Left lung (tissue), 10 donors: ENCODE results near the gene CREB3L2. TPM values are rescaled to one million over a fixed set of nuclear protein-coding genes. Genes with fewer than 3 reads are reported as not detected.
"Not testable (repeated sequence)": the region's sequence is repeated elsewhere in the genome, so short reads cannot be mapped to it uniquely, and the experiment has no call there.

ENCODE experiments used
- ATAC-seq: fragments of 200-7000 bp; cut with Tn5 transposase; one replicate; pipeline ENCODE4 v1.9.1; 2020; ENCODE audit warnings: moderate library complexity
- DNase-seq, 4 donors: peaks; one replicate each; pipeline ENCODE4 v3.0.0-alpha.2; 2013 to 2020
- H3K27ac ChIP-seq, 2 donors: fragments of 200-600 bp; sonication (generic) in 1 of 2; one replicate each; pipeline versions ENCODE4 v1.5.0 to v1.8.0; 2020 to 2021
- H3K27me3 ChIP-seq, 2 donors: fragments of 200-600 bp; sonication (generic) in 1 of 2; one replicate each; pipeline versions ENCODE4 v1.5.0 to v1.8.0; 2020 to 2021
- H3K36me3 ChIP-seq, 2 donors: fragments of 200-600 bp; sonication (generic) in 1 of 2; one replicate each; pipeline versions ENCODE4 v1.5.0 to v1.8.0; 2020 to 2021
- H3K4me1 ChIP-seq, 2 donors: fragments of 200-600 bp; one replicate each; pipeline ENCODE4 v1.8.0; 2021
- H3K4me3 ChIP-seq, 2 donors: fragments of 200-600 bp; sonication (generic) in 1 of 2; one replicate each; pipeline versions ENCODE4 v1.5.0 to v1.8.0; 2020 to 2021; ENCODE audit warnings: mild to moderate bottlenecking in 1 of 2
- H3K9me3 ChIP-seq, 2 donors: fragments of 200-600 bp; sonication (generic) in 1 of 2; one replicate each; pipeline versions ENCODE4 v1.5.0 to v1.8.0; 2020 to 2021
- CTCF ChIP-seq, 2 donors: fragments of 200-600 bp; sonication (generic) in 1 of 2; IDR thresholded peaks; one replicate each; pipeline versions ENCODE4 v1.5.0 to v1.8.0; 2021; ENCODE audit warnings: antibody characterized with exemption in 2 of 2
- intact Hi-C, 2 donors: fragments of 100-400 bp; cut with DNase I; formaldehyde crosslinking; loops; one replicate each; pipeline versions ENCODE4 v1.11.2 to v1.14.2; 2022
- polyA plus RNA-seq, 6 donors: library from polyadenylated mRNA; unstranded; fragments of 120-200 nt; gene quantifications; one replicate each; pipeline ENCODE4 v1.2.1, GENCODE V29; 2013; ENCODE audit not compliant: insufficient read length in 6 of 6
- total RNA-seq, 2 donors: library from RNA; stranded (reverse); fragmentation: NEBNext Ultra II Directional; extraction: Animal tissue kit (Norgen Biotek cat#: 25700); gene quantifications; one replicate each; pipeline ENCODE4 v1.2.1, GENCODE V29; 2021
- donor health status: DM: no; HTN: yes; CAD: no.
- donor health status: DM: no; HTN: no; CAD: no.

Gene CREB3L2
- total and polyA plus RNA-seq, 8 donors: 49.9 to 62.7 (median 58.9) TPM

DNA sequence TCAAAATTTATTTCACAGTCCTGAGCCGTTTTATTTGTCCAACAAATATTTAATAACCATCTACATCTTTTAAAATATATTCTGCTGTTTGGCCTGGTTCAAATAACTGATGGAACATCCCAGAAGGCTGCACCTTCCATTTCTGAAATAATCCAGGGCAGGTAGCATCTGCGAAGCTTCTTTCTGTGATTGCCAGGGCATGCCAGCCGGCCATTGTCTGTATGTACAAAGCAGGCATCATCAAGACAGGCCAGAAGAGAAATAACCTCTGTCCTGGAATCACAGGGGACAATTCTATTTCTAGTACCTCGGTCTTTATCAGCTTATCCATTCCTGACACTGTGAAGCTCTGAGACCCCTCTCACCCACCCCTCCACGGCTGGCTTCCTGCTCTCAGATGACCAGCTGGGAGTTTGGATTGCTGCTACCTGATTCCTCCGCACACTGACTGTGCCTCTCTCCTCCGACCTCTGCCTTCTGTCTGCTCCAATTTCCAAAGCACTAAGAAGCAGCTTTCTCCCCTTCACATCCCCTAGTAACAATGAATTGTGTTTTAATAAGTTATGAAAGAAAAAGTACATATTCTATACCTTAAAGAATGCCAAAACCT is 163.1 kb downstream of the CREB3L2 start:
- DNase-seq: no peak
- intact Hi-C loops: no loop called here
- no peak for TF ChIP-seq CTCF (IDR thresholded peaks at IDR 0.05)

DNA sequence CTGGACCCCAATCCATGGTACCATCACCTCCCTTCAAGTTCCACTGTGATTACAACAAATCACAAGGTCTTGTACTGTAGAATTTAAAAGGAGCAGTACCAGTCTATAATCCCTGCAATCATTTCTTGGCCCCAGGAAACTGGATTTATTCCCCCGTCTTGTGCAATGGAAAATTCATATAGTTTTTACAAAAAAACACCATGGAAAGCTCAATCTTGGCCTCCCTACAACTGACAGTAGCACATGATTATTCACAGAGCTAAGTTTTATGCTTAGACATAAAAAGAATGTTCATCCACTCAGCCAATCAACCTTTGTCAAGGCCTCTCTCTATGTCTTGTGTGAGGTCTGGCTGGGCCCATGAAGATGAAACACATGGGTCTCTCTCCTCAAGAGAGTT is 165.3 kb downstream of the CREB3L2 start:
- intact Hi-C loops: no loop called here
- DNase-seq: no peak
- ATAC-seq: no peak
- no peaks in the 10 kb centered on the region for H3K36me3 ChIP-seq
- H3K27me3 ChIP-seq: no peaks in the 10 kb centered on the region
- no peak overlapping the region for H3K4me3 ChIP-seq
- TF ChIP-seq CTCF (IDR thresholded peaks at IDR 0.05): no peak
- H3K9me3 ChIP-seq: peaks cover 0 to 25% of the 10 kb centered on the region in 2 donors
- no peaks in the 10 kb centered on the region for H3K4me1 ChIP-seq
- H3K27ac ChIP-seq: no peak overlapping the region

More for the DNA sequence above, 163.1 kb downstream of the CREB3L2 start:
- no peak overlapping the region for H3K4me3 ChIP-seq
- H3K27ac ChIP-seq: no peak overlapping the region
- ATAC-seq: no peak
- H3K36me3 ChIP-seq: no peaks in the 10 kb centered on the region
- peaks cover 0 to 13% of the 10 kb centered on the region in 2 donors for H3K27me3 ChIP-seq
- no peaks in the 10 kb centered on the region for H3K4me1 ChIP-seq
- H3K9me3 ChIP-seq: peaks cover 0 to 2% of the 10 kb centered on the region in 2 donors

GRCh38 chr7:137836113-137836509 is 165.8 kb downstream of the CREB3L2 start:
- TF ChIP-seq CTCF (IDR thresholded peaks at IDR 0.05): no peak
- peaks cover 0 to 25% of the 10 kb centered on the region in 2 donors for H3K9me3 ChIP-seq
- no peak overlapping the region for H3K4me3 ChIP-seq
- H3K36me3 ChIP-seq: no peaks in the 10 kb centered on the region
- no peaks in the 10 kb centered on the region for H3K27me3 ChIP-seq
- DNase-seq (no peak), ATAC-seq (no peak)
- no peak overlapping the region for H3K27ac ChIP-seq
- intact Hi-C loops: no loop called here
- no peaks in the 10 kb centered on the region for H3K4me1 ChIP-seq

- no peak overlapping the region for H3K27ac ChIP-seq
- DNase-seq (no peak), ATAC-seq (no peak)
- intact Hi-C loops: no loop called here
- TF ChIP-seq CTCF (IDR thresholded peaks at IDR 0.05): no peak
- H3K36me3 ChIP-seq: no peaks in the 10 kb centered on the region
- no peaks in the 10 kb centered on the region for H3K4me1 ChIP-seq
- no peaks in the 10 kb centered on the region for H3K27me3 ChIP-seq
- H3K4me3 ChIP-seq: no peak overlapping the region
- peaks cover 0 to 25% of the 10 kb centered on the region in 2 donors for H3K9me3 ChIP-seq
Measured at GRCh38 chr7:137835486-137836112, 166.3 kb downstream of the CREB3L2 start.

GRCh38 chr7:137834552-137834951 is 167.3 kb downstream of the CREB3L2 start:
- DNase-seq: no peak
- Histone ChIP-seq H3K4me1 (no peaks in the 10 kb centered on the region), H3K27ac (no peak overlapping the region), H3K36me3 (no peaks in the 10 kb centered on the region), H3K9me3 (peaks cover 0 to 25% of the 10 kb centered on the region in 2 donors), H3K4me3 (no peak overlapping the region), H3K27me3 (no peaks in the 10 kb centered on the region)
- intact Hi-C loops: no loop called here
- ATAC-seq: no peak
- TF ChIP-seq CTCF (IDR thresholded peaks at IDR 0.05): no peak

DNA sequence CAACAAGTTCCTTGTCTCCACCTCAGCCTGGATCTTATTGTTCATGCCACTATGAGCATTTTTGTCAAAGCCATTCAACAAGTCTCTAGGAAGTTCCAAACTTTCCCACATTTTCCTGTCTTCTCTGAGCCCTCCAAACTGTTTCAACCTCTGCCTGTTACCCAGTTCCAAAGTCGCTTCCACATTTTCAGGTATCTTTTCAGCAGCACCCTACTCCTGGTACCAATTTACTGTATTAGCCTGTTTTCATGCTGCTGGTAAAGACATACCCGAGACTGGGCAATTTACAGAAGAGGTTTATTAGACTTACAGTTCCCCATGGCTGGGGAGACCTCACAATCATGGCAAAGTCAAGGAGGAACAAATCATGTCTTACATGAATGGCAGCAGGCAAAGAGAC is 168.9 kb downstream of the CREB3L2 start:
- H3K9me3 ChIP-seq: peaks cover 0 to 25% of the 10 kb centered on the region in 2 donors
- H3K4me1 ChIP-seq, DNase-seq, H3K27ac ChIP-seq, intact Hi-C loops, H3K4me3 ChIP-seq, H3K36me3 ChIP-seq, ATAC-seq, H3K27me3 ChIP-seq: not testable (repeated sequence)
